CD4-positive, alpha-beta T cell (primary cell): Measurements from ENCODE around the gene GMPS. TPM values are rescaled to one million over a fixed set of nuclear protein-coding genes. Genes with fewer than 3 reads are reported as not detected.
"Not testable (repeated sequence)": the region's sequence is repeated elsewhere in the genome, so short reads cannot be mapped to it uniquely, and the experiment has no call there.

ENCODE experiments used
- ATAC-seq: fragments of 200-7000 bp; cut with Tn5 transposase; one replicate; pipeline ENCODE4 v1.10.0; 2022; ENCODE audit warnings: mild to moderate bottlenecking; ENCODE audit not compliant: poor library complexity
- CTCF ChIA-PET: fragments of 350-600 bp; sonication (Branson Sonifier 250); formaldehyde crosslinking; loops from one replicate; lab custom pipeline; 2021; ENCODE audit warnings: antibody characterized with exemption, inconsistent platforms; lab: Charles Lee
- POLR2A ChIA-PET: fragments of 350-600 bp; sonication (Branson Sonifier 250); formaldehyde crosslinking; loops from one replicate; lab custom pipeline; 2021; ENCODE audit warnings: antibody characterized with exemption, inconsistent platforms; lab: Charles Lee
- DNase-seq, 14 experiments: peaks; one replicate each; pipeline ENCODE4 v3.0.0-alpha.2; 2013 to 2020; ENCODE audit warnings: mixed read lengths in 2 of 14
- H3K27ac ChIP-seq, 2 donors: one replicate each; pipeline versions ENCODE4 v1.5.1 to v1.7.0; 2013; ENCODE audit warnings: low read length in 2 of 2, low read depth in 1 of 2, mild to moderate bottlenecking in 1 of 2
- H3K27me3 ChIP-seq, 2 experiments: 1 replicate in 1 of 2; 2 replicates in 1 of 2; pipeline versions ENCODE4 v1.6.1 to v1.7.0; 2013; ENCODE audit warnings: low read length in 2 of 2, control low read depth in 1 of 2, mild to moderate bottlenecking in 1 of 2, moderate library complexity in 1 of 2; ENCODE audit not compliant: insufficient read depth in 2 of 2, control insufficient read depth in 1 of 2
- H3K36me3 ChIP-seq: one replicate; pipeline ENCODE4 v1.6.1; 2013; ENCODE audit warnings: low read length, control low read depth; ENCODE audit not compliant: insufficient read depth
- H3K4me1 ChIP-seq: one replicate; pipeline ENCODE4 v1.6.1; 2013; ENCODE audit warnings: low read length, control low read depth; ENCODE audit not compliant: insufficient read depth
- H3K4me3 ChIP-seq: one replicate; pipeline ENCODE4 v1.5.1; 2013; ENCODE audit warnings: mild to moderate bottlenecking, low read length, moderate library complexity
- H3K9me3 ChIP-seq, 2 experiments: 1 replicate in 1 of 2; 2 replicates in 1 of 2; pipeline versions ENCODE4 v1.6.1 to v1.7.0; 2013; ENCODE audit warnings: low read length in 2 of 2, mild to moderate bottlenecking in 2 of 2, control low read depth in 1 of 2, moderate library complexity in 1 of 2; ENCODE audit not compliant: control insufficient read depth in 1 of 2, insufficient read depth in 1 of 2
- H3K27ac Mint-ChIP-seq: one replicate; pipeline ENCODE4 v1.8.0; 2020; ENCODE audit warnings: mixed read lengths
- H3K27me3 Mint-ChIP-seq: one replicate; pipeline ENCODE4 v1.8.0; 2021; ENCODE audit warnings: mixed read lengths
- H3K36me3 Mint-ChIP-seq: one replicate; pipeline ENCODE4 v1.8.0; 2021; ENCODE audit warnings: low read depth, mixed read lengths
- H3K4me1 Mint-ChIP-seq: one replicate; pipeline ENCODE4 v1.8.0; 2021; ENCODE audit warnings: low read depth, mixed read lengths
- H3K4me3 Mint-ChIP-seq: one replicate; pipeline ENCODE4 v1.8.0; 2020; ENCODE audit warnings: mild to moderate bottlenecking, mixed read lengths
- H3K9me3 Mint-ChIP-seq: one replicate; pipeline ENCODE4 v1.8.0; 2020; ENCODE audit warnings: mixed read lengths
- CTCF ChIP-seq: fragments of 200-600 bp; IDR thresholded peaks from one replicate; pipeline ENCODE4 v1.8.0; 2022; ENCODE audit warnings: antibody characterized with exemption, mild to moderate bottlenecking
- intact Hi-C, 2 experiments: fragments of 100-400 bp; cut with DNase I in 1 of 2; cut with micrococcal nuclease in 1 of 2; formaldehyde crosslinking; loops; one replicate each; pipeline versions ENCODE4 v1.15.1 to v1.9.0; 2023 to 2025; cut with DNase I, micrococcal nuclease
- total RNA-seq, 174 experiments: library from RNA in 2 of 174; stranded (reverse) in 2 of 174; gene quantifications; one replicate each; pipeline ENCODE4 v1.2.3 and lab custom pipeline; 2021 to 2026

The GMPS gene
- total RNA-seq, 2 experiments from 2014 or later, result 34.1 to 34.3 TPM

- no peak for DNase-seq
- TF ChIP-seq CTCF, result no peak
- Histone ChIP-seq H3K27ac (no peak overlapping the region), H3K36me3 (peaks cover 5% of the 10 kb centered on the region), H3K27me3 (no peaks in the 10 kb centered on the region), H3K9me3 (no peaks in the 10 kb centered on the region), H3K4me1 (peaks cover 24% of the 10 kb centered on the region), H3K4me3 (no peak overlapping the region)
- intact Hi-C loops, result no loop called here
- peaks cover 45% of the 10 kb centered on the region for H3K4me1 Mint-ChIP-seq
- CTCF ChIA-PET, result interaction anchor here (1.1 to 2.8 kb wide), 2 partner anchors 18 to 38 kb away, joined by 3 to 9 read pairs; partner anchors contain the start of gene C3orf33
- peak overlapping the region; percentile 1 for H3K4me3 Mint-ChIP-seq
- peaks cover 32% of the 10 kb centered on the region for H3K36me3 Mint-ChIP-seq
- H3K27me3 Mint-ChIP-seq, result no peaks in the 10 kb centered on the region
- H3K9me3 Mint-ChIP-seq, result no peaks in the 10 kb centered on the region
- ATAC-seq, result no peak
- no peak overlapping the region for H3K27ac Mint-ChIP-seq
- POLR2A ChIA-PET, result interaction anchor here (0.6 kb wide), 1 partner anchor 21 kb away, joined by 6 read pairs; no protein-coding TSS in a partner anchor
These were observed 26.9 kb upstream of the GMPS start for GRCh38 chr3:155843569-155843968.

GRCh38 chr3:155846119-155846518 is 24.3 kb upstream of the GMPS start:
- POLR2A ChIA-PET, result interaction anchor here (1.0 kb wide), 1 partner anchor 11 kb away, joined by 3 read pairs; no protein-coding TSS in a partner anchor
- ATAC-seq (no peak), DNase-seq (no peak)
- no peak for TF ChIP-seq CTCF
- Histone ChIP-seq H3K4me1 (peaks cover 45% of the 10 kb centered on the region), H3K4me3 (no peak overlapping the region), H3K36me3 (peaks cover 8% of the 10 kb centered on the region), H3K27ac (no peak overlapping the region), H3K27me3 (no peaks in the 10 kb centered on the region), H3K9me3 (no peaks in the 10 kb centered on the region)
- Mint-ChIP-seq H3K9me3 (no peaks in the 10 kb centered on the region), H3K4me1 (peaks cover 58% of the 10 kb centered on the region), H3K27me3 (no peaks in the 10 kb centered on the region), H3K27ac (no peak overlapping the region), H3K4me3 (peak overlapping the region; percentile 42), H3K36me3 (peaks cover 44% of the 10 kb centered on the region)
- CTCF ChIA-PET, result interaction anchor here (1.1 kb wide), 1 partner anchor 40 kb away, joined by 3 read pairs; the partner anchor contains the start of gene C3orf33
- intact Hi-C loops, result no loop called here

- H3K4me3 Mint-ChIP-seq, result peak overlapping the region; percentile 34
- no peaks in the 10 kb centered on the region for H3K27me3 Mint-ChIP-seq
- DNase-seq (no peak), ATAC-seq (no peak)
- Histone ChIP-seq H3K4me3 (no peak overlapping the region), H3K4me1 (peaks cover 63% of the 10 kb centered on the region), H3K27ac (no peak overlapping the region), H3K36me3 (peaks cover 10% of the 10 kb centered on the region), H3K9me3 (no peaks in the 10 kb centered on the region), H3K27me3 (no peaks in the 10 kb centered on the region)
- TF ChIP-seq CTCF, result no peak
- ChIA-PET POLR2A (no interaction called here), CTCF (interaction anchor here (0.6 kb wide), 1 partner anchor 9 kb away, joined by 5 read pairs; no protein-coding TSS in a partner anchor)
- peaks cover 59% of the 10 kb centered on the region for H3K36me3 Mint-ChIP-seq
- H3K4me1 Mint-ChIP-seq, result peaks cover 69% of the 10 kb centered on the region
- intact Hi-C loops, result no loop called here
- no peaks in the 10 kb centered on the region for H3K9me3 Mint-ChIP-seq
- no peak overlapping the region for H3K27ac Mint-ChIP-seq
These were observed 22.5 kb upstream of the GMPS start for GRCh38 chr3:155847993-155848392.

- H3K27ac ChIP-seq, intact Hi-C loops, H3K4me3 ChIP-seq, H3K27me3 ChIP-seq, H3K36me3 ChIP-seq, ATAC-seq, H3K27me3 Mint-ChIP-seq, DNase-seq, H3K9me3 ChIP-seq, H3K9me3 Mint-ChIP-seq: not testable (repeated sequence)
- H3K27ac Mint-ChIP-seq, result peak overlapping the region; percentile 20
- H3K4me1 ChIP-seq, result peaks cover 72% of the 10 kb centered on the region
- ChIA-PET POLR2A (interaction anchor here (6.6 kb wide), 1 partner anchor 22 kb away, joined by 75 read pairs; the partner anchor contains the start of gene GMPS), CTCF (interaction anchor here (1.0 kb wide), 1 partner anchor 43 kb away, joined by 5 read pairs; the partner anchor contains the start of gene C3orf33)
- peaks cover 68% of the 10 kb centered on the region for H3K36me3 Mint-ChIP-seq
- peak overlapping the region; percentile 66 for H3K4me3 Mint-ChIP-seq
- peaks cover 71% of the 10 kb centered on the region for H3K4me1 Mint-ChIP-seq
These were observed 21.0 kb upstream of the GMPS start for GRCh38 chr3:155849404-155849803.
